Measurements from ENCODE around the gene NIP7.

Gene NIP7

GRCh38 chr16:69311533-69312387, 27.8 kb upstream of the NIP7 start:
- peak; percentile 24 for DNase-seq (ENCODE audit: low read depth in 2 of 2)
- TF ChIP-seq, protein P1, sequence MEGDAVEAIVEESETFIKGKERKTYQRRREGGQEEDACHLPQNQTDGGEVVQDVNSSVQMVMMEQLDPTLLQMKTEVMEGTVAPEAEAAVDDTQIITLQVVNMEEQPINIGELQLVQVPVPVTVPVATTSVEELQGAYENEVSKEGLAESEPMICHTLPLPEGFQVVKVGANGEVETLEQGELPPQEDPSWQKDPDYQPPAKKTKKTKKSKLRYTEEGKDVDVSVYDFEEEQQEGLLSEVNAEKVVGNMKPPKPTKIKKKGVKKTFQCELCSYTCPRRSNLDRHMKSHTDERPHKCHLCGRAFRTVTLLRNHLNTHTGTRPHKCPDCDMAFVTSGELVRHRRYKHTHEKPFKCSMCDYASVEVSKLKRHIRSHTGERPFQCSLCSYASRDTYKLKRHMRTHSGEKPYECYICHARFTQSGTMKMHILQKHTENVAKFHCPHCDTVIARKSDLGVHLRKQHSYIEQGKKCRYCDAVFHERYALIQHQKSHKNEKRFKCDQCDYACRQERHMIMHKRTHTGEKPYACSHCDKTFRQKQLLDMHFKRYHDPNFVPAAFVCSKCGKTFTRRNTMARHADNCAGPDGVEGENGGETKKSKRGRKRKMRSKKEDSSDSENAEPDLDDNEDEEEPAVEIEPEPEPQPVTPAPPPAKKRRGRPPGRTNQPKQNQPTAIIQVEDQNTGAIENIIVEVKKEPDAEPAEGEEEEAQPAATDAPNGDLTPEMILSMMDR (IDR thresholded peaks at IDR 0.05; ENCODE audit: low read depth, low read length), result peak; percentile 7
- H3K4me3 ChIP-seq (replicated peaks in 1 of 2; ENCODE audit: low read depth in 2 of 2, low read length in 2 of 2), result peak overlapping the region; percentile 81 to 86

DNA sequence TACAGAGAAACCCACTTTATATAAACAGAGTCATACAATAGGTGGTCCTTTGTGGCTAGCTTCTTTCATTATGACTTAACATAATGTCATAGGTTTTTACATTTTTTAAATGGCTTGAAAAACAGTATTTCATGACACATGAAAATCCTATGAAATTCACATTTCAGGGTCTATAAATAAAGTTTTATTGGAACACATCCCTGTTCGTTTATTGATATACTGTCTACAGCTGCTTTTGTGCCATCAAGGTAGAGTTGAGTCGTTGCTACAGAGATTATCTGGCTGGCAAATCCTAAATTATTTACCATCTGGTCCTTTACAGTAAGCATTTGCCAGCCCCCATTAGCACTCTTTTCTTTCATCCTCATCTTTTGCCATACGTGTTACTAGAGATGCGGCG, 26.1 kb upstream of the NIP7 start:
- no peak for DNase-seq (ENCODE audit: low read depth in 2 of 2)
- H3K4me3 ChIP-seq (replicated peaks in 1 of 2; ENCODE audit: low read depth in 2 of 2, low read length in 2 of 2), result no peak overlapping the region
- TF ChIP-seq, protein P1 (IDR thresholded peaks at IDR 0.05; ENCODE audit: low read depth, low read length), result no peak

GRCh38 chr16:69314534-69314933, 25.0 kb upstream of the NIP7 start:
- TF ChIP-seq, protein P1 (IDR thresholded peaks at IDR 0.05; ENCODE audit: low read depth, low read length), result no peak
- DNase-seq (ENCODE audit: low read depth in 2 of 2), result no peak
- H3K4me3 ChIP-seq (replicated peaks in 1 of 2; ENCODE audit: low read depth in 2 of 2, low read length in 2 of 2), result no peak overlapping the region

GRCh38 chr16:69315486-69316311, 23.9 kb upstream of the NIP7 start:
- no peak overlapping the region for H3K4me3 ChIP-seq (replicated peaks in 1 of 2; ENCODE audit: low read depth in 2 of 2, low read length in 2 of 2)
- TF ChIP-seq, protein P1 (IDR thresholded peaks at IDR 0.05; ENCODE audit: low read depth, low read length), result no peak
- no peak for DNase-seq (ENCODE audit: low read depth in 2 of 2)

DNA sequence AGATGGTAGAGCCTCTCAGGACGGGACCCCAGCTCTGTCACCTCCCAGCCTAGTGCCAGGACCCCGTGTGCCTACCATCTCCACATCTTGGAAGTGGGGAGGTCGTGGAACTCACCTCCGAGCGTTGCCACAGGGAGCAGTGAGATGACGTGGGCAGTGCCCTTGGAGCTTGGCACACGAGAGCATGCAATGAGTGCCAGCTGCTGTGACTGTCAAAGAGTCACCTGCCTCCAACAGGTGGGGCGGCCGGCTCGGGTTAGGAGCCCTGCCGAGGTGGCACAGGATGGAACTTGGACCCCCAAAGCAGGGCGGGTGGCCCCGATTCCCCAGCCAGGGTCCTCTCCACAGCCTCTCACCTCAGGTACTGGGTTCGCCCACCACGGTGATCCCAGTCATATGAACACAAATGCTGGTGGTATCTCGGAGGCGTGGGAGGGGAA, 23.0 kb upstream of the NIP7 start:
- no peak for DNase-seq (ENCODE audit: low read depth in 2 of 2)
- TF ChIP-seq, protein P1 (IDR thresholded peaks at IDR 0.05; ENCODE audit: low read depth, low read length), result no peak
- no peak overlapping the region for H3K4me3 ChIP-seq (replicated peaks in 1 of 2; ENCODE audit: low read depth in 2 of 2, low read length in 2 of 2)

- H3K4me3 ChIP-seq (replicated peaks in 1 of 2; ENCODE audit: low read depth in 2 of 2, low read length in 2 of 2), result no peak overlapping the region
- TF ChIP-seq, protein P1 (IDR thresholded peaks at IDR 0.05; ENCODE audit: low read depth, low read length), result no peak
- DNase-seq (ENCODE audit: low read depth in 2 of 2), result no peak
Observed at GRCh38 chr16:69318177-69318910, 21.2 kb upstream of the NIP7 start.
